HG03442 (cell line): Measurements from ENCODE around the gene DEPDC1B.
"Not testable (repeated sequence)": the region's sequence is repeated elsewhere in the genome, so short reads cannot be mapped to it uniquely, and the experiment has no call there.

Experiments used
- ATAC-seq: cut with Tn5 transposase; IDR thresholded peaks from one replicate; pipeline ENCODE4 v1.9.1; 2021; ENCODE audit warnings: mild to moderate bottlenecking, moderate library complexity; ENCODE audit not compliant: unreplicated experiment

Gene DEPDC1B

GRCh38 chr5:60590172-60590571 is 109.8 kb downstream of the DEPDC1B start:
- ATAC-seq, result no peak

GRCh38 chr5:60587312-60587711 is 112.7 kb downstream of the DEPDC1B start:
- ATAC-seq, result not testable (repeated sequence)

GRCh38 chr5:60586307-60586901 is 113.6 kb downstream of the DEPDC1B start:
- no peak for ATAC-seq

GRCh38 chr5:60585618-60586017 is 114.3 kb downstream of the DEPDC1B start:
- ATAC-seq, result no peak

- no peak for ATAC-seq
Observed at GRCh38 chr5:60584304-60584703, 115.7 kb downstream of the DEPDC1B start.

DNA sequence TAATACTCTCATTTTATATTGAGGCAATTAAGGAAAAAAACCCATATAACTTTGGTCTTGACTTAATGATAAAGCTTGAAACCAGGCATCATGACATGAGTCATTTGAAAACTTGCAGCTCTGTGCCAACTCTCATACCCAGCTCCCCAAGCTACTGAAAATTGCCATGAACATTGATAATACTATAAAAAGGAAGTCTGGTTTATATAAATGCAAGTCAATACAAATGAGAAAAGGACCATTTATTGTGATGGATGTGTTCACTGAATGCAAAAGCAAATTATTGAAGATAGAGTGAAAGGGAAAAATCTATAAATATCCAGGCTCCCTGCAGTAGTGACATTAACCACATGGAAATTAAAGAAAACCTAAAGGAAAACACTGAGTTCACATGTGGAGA is 116.3 kb downstream of the DEPDC1B start:
- ATAC-seq, result no peak

DNA sequence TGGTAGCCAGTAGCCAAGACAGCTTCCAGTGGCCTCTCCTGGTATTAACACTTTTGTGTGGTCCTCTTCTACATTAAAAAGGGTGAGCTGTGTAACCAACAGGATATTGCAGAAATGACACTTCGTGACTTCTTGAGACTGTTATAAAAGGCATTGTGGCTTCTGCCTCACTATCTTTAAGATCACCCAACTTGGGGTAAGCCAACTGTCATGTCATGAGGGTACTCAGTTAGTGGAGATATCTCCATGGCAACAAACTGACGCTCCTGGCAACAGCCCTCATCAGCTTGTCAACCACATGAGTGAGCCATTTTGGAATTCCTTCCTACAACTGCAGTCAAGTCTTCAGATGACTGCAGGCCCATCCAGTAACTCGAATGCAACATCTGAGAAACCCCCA is 121.7 kb downstream of the DEPDC1B start:
- ATAC-seq, result no peak

DNA sequence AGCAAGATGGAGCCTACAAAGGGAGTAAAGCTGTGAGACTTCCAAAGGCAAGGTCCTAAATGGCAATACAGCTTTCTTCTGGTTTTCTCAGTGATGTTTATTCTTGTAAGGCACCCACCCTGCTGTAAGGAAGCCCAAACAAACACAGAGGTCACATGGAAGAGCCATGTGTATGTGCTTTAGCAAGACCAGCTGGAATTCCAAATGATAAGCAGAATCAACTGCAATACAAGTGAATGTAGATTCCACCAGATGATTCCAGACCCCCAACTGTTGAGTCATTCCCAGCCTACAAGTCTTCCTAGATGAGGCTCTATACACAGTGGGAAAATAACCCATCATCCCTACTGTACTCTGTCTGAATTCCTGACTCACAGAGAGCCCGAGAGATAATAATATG is 122.8 kb downstream of the DEPDC1B start:
- no peak for ATAC-seq

DNA sequence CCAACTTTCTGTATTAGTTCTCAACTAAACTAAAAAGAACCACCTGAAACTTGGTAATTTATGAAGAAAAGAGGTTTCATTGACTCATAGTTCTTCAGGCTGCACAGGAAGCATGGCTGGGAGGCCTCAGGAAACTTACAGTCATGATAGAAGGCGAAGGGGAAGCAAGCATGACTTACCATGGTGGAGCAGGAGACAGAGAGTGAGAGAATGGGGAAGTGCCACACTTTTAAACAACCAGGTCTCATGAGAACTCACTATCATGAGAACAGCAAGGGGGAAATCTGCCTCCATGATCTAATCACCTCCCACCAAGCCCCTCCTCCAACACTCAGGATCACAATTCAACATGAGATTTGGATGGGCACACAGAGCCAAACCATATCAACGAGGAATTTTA is 123.5 kb downstream of the DEPDC1B start:
- no peak for ATAC-seq

- no peak for ATAC-seq
Observed at GRCh38 chr5:60568646-60569045, 131.3 kb downstream of the DEPDC1B start.

GRCh38 chr5:60563696-60564324 is 136.2 kb downstream of the DEPDC1B start:
- ATAC-seq, result no peak

GRCh38 chr5:60553291-60553690 is 146.7 kb downstream of the DEPDC1B start:
- not testable (repeated sequence) for ATAC-seq

- ATAC-seq, result no peak
Observed at GRCh38 chr5:60551829-60552228, 148.1 kb downstream of the DEPDC1B start.

- no peak for ATAC-seq
Observed at GRCh38 chr5:60551250-60551649, 148.7 kb downstream of the DEPDC1B start.

DNA sequence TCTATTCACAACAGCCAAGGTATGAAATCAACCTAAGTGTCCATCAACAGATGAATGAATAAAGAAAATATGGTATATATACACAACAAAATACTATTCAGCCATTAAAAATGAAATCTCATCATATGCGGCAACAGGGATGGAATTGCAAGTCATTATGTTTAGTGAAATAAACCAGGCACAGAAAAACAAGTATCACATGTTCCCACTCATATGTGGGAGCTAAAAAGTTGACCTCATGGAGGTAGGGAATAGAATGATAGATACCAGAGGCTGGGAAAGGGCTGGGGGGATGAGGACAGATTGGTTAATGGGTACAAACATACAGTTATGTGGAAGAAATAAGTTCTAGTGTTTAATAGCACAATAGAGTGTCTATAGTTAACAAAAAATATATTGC is 149.7 kb downstream of the DEPDC1B start:
- ATAC-seq, result no peak

DNA sequence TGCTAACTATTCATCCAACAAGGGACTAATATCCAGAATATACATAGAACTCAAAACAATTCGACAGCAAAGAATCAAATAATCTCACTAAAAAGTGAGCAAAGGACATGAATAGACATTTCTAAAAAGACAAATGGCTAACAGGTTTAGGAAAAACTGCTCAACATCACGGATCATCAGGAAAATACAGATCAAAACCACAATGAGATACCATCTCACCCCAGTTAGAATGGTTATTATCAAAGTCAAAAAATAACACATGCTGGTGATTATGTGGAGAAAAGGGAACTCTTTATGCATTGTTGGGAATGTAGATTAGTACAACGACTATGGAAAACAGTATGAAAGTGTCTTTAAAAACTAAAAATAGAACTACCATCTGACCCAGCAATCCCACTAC is 150.1 kb downstream of the DEPDC1B start:
- no peak for ATAC-seq
